ENCODE data around the gene NBL1.

NBL1 gene

DNA sequence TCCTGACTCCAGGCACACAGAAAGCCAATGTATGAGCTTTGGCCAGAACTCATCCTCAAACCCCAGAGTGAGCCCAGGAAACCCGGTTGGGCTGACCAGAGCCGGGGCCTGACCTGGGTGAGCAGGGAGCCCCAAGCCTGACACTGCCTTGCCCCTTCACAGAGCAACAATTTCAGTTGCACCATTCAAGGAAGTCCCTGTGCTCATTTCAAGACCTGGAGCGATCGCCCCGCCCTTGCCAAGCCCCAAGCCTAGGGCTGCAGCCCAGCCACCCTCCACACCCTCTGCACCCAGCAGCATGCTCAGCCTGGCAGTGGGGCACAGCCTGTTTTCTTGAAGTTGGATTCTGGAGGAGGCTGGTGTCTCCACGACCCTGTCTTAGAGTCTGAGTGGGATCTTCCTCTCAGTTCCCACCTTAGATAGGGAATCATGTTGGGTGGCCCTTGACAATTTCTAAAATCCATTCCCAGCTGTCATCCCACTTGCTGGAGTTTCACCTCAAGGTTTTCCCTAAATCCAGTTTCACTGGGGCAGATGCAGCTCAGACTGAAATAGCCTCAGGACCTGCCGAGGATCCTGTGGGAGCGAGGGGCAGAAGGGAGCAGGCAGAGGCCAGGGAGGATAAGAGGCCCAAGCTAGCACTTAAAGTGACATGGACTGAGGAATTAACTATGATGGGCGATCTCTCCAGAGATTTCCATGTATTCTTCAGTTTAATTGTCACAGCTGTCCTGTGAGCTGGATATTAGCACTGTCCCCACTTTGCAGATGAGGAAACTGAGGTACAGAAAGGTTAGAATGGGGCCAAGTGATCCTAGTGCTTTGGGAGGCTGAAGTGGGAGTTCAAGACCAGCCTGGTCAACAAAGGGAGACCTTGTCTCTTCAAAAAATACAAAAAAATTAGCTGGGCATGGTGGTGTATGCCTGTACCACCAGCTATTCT lies 2.5 kb downstream of the NBL1 start:
- peak; percentile 12 for DNase-seq (ENCODE audit: low spot score)

DNA sequence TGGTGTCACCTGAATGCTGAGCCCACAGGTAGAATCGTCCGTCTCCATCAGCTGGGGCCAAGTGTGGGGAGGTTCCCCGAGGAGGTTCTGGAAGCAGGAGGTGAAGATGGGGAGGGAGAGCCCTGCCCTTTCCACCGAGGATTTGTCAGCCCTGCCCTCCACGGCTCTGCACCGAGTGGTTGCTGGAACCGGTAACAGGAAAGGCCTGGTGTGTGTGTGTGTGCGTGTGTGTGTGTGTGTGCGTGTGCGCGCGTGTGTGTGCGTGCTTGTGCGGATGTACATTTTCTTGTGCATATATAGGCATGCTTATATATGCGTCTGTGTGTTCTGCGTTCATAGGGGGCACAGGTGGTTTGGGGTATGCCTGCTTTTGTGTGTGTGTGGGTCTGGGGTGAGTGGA lies 3.5 kb downstream of the NBL1 start:
- no peak for DNase-seq (ENCODE audit: low spot score)

GRCh38 chr1:19648239-19648638 lies 4.1 kb downstream of the NBL1 start:
- DNase-seq (ENCODE audit: low spot score) = no peak

GRCh38 chr1:19648689-19649088 lies 4.6 kb downstream of the NBL1 start:
- peak; percentile 28 for DNase-seq (ENCODE audit: low spot score)

GRCh38 chr1:19650416-19651140 lies 6.5 kb downstream of the NBL1 start:
- no peak for DNase-seq (ENCODE audit: low spot score)

- peak; percentile 55 for DNase-seq (ENCODE audit: low spot score)
Measured at GRCh38 chr1:19651141-19651737, 7.1 kb downstream of the NBL1 start.

- peak; percentile 34 for DNase-seq (ENCODE audit: low spot score)
Measured at GRCh38 chr1:19654386-19654785, 10.3 kb downstream of the NBL1 start.

DNA sequence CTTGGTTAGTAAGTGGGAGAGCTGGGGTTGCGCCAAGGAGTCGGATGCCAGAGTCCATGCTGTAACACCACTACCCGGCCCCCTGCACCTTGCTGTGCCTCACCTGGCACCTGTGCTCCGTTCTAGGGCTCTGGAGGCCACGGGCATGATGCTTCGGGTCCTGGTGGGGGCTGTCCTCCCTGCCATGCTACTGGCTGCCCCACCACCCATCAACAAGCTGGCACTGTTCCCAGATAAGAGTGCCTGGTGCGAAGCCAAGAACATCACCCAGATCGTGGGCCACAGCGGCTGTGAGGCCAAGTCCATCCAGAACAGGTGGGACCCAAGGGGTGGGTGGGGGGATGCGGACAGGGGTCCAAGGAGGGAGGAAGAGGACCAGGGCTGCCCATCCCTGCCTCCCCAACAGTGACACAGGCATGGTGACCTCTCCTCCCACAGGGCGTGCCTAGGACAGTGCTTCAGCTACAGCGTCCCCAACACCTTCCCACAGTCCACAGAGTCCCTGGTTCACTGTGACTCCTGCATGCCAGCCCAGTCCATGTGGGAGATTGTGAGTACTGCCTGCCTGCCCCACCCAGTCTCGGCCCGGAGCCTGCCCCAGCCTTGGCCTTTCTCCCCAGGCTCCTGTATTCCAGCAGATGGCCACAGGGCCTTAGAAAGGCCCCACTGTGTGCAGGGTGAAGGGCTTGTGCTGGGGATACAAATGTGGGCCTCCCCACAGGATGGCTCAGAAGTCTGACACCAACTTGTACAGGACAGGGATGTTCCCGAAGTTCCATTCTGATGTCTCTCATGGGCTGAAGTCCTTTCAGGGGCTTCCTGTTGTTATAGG lies 11.0 kb downstream of the NBL1 start:
- no peak for DNase-seq (ENCODE audit: low spot score)

- DNase-seq (ENCODE audit: low spot score) = no peak
Measured at GRCh38 chr1:19655718-19656080, 11.6 kb downstream of the NBL1 start.

GRCh38 chr1:19656134-19656779 lies 12.1 kb downstream of the NBL1 start:
- DNase-seq (ENCODE audit: low spot score) = no peak

DNA sequence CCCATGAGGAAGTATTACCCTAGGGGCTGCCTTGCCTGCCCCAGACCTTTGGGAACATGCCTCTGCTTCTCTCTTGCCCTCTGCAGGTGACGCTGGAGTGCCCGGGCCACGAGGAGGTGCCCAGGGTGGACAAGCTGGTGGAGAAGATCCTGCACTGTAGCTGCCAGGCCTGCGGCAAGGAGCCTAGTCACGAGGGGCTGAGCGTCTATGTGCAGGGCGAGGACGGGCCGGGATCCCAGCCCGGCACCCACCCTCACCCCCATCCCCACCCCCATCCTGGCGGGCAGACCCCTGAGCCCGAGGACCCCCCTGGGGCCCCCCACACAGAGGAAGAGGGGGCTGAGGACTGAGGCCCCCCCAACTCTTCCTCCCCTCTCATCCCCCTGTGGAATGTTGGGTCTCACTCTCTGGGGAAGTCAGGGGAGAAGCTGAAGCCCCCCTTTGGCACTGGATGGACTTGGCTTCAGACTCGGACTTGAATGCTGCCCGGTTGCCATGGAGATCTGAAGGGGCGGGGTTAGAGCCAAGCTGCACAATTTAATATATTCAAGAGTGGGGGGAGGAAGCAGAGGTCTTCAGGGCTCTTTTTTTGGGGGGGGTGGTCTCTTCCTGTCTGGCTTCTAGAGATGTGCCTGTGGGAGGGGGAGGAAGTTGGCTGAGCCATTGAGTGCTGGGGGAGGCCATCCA lies 12.8 kb downstream of the NBL1 start:
- no peak for DNase-seq (ENCODE audit: low spot score)

- no peak for DNase-seq (ENCODE audit: low spot score)
Measured at GRCh38 chr1:19657511-19657910, 13.4 kb downstream of the NBL1 start.

- no peak for DNase-seq (ENCODE audit: low spot score)
Measured at GRCh38 chr1:19658186-19658585, 14.1 kb downstream of the NBL1 start.

DNA sequence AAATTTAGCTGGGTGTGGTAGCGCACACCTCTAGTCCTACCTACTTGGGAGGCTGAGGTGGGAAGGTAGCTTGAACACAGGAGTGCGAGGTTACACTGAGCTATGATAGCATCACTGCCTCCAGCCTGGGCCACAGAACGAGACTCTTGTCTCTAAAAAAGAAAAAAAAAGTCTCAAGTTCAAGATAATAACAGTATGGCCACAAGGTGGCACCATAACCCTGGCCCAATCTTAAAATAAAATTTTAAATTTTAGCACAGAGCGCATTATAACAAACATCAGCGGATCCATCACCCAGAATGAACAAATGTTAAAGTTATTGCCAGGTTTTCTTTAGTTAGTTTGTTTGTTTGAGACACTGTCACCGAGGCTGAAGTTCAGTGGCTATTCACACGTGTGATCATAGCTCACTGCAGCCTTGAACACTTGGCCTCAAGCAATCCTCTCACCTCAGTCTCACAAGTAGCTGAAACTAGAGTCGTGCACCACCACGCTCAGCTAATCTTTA lies 17.7 kb downstream of the NBL1 start:
- peak; percentile 51 for DNase-seq (ENCODE audit: low spot score)

DNA sequence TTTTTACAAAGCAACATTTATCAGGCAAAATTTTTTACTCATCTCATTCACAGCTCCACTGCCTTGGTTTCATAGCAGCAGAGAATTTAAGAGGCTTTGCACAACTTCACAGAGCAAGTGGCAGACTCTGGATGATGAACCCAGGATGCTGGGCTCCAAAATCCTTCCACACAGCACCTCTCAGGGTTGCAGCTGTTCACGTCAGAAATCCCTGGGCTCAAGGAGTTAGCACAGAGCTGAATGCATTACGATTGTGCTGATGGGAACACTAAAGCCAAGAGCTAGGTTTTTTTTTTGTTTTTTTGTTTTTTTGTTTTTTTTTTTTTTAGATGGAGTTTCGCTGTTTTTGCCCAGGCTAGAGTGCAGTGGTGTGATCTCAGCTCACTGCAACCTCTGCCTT lies 18.2 kb downstream of the NBL1 start:
- DNase-seq (ENCODE audit: low spot score) = no peak

GRCh38 chr1:19664453-19665185 lies 20.5 kb downstream of the NBL1 start, which contains the start of gene HTR6:
Gene HTR6, plus strand, starts transcription at chr1:19664875. Its CDS starts 879 bp downstream, at chr1:19665754.
- no peak for DNase-seq (ENCODE audit: low spot score)

GRCh38 chr1:19665186-19665495 lies 21.0 kb downstream of the NBL1 start:
- no peak for DNase-seq (ENCODE audit: low spot score)

GRCh38 chr1:19665496-19666465 lies 21.7 kb downstream of the NBL1 start:
- no peak for DNase-seq (ENCODE audit: low spot score)

- no peak for DNase-seq (ENCODE audit: low spot score)
Measured at GRCh38 chr1:19668888-19669287, 24.8 kb downstream of the NBL1 start.
